Thymus (tissue), 11 donors: ENCODE results near the gene UTS2. TPM values are rescaled to one million over a fixed set of nuclear protein-coding genes. Genes with fewer than 3 reads are reported as not detected.
A peak's percentile ranks its signal among the peaks of the same experiment; 100 is the strongest.

Experiments
- DNase-seq, 9 donors: peaks; one replicate each; pipeline ENCODE4 v3.0.0-alpha.2; 2013; ENCODE audit warnings: low spot score in 9 of 9, low read depth in 6 of 9, missing footprints in 1 of 9
- H3K27ac ChIP-seq, 2 donors: one replicate each; pipeline ENCODE4 v1.5.1; 2013; ENCODE audit warnings: control low read depth in 1 of 2, low read depth in 1 of 2, low read length in 1 of 2, mild to moderate bottlenecking in 1 of 2, moderate library complexity in 1 of 2
- H3K27me3 ChIP-seq, 2 donors: one replicate each; pipeline ENCODE4 v1.5.1; 2013; ENCODE audit warnings: low read length in 1 of 2; ENCODE audit not compliant: control insufficient read depth in 2 of 2, insufficient read depth in 1 of 2
- H3K36me3 ChIP-seq, 2 donors: one replicate each; pipeline ENCODE4 v1.5.1; 2013; ENCODE audit warnings: low read length in 1 of 2, mild to moderate bottlenecking in 1 of 2, moderate library complexity in 1 of 2; ENCODE audit not compliant: control insufficient read depth in 2 of 2, insufficient read depth in 2 of 2
- H3K4me1 ChIP-seq, 2 donors: one replicate each; pipeline ENCODE4 v1.5.1; 2013; ENCODE audit warnings: low read length in 2 of 2; ENCODE audit not compliant: control insufficient read depth in 2 of 2, insufficient read depth in 2 of 2
- H3K4me3 ChIP-seq, 2 donors: one replicate each; pipeline ENCODE4 v1.5.1; 2013; ENCODE audit warnings: low read length in 2 of 2, control low read depth in 1 of 2, mild to moderate bottlenecking in 1 of 2
- H3K9me3 ChIP-seq, 2 donors: one replicate each; pipeline ENCODE4 v1.5.1; 2013; ENCODE audit warnings: low read length in 1 of 2, mild to moderate bottlenecking in 1 of 2; ENCODE audit not compliant: control insufficient read depth in 2 of 2, insufficient read depth in 1 of 2
- WGBS: extraction: QIAGEN DNeasy Blood & Tissue Kit; methylation state at CpG from one replicate; pipeline ENCODE4 v1.1.7; 2013; 5-methylcytosine and 5-hydroxymethylcytosine counted together
- polyA plus RNA-seq: library from polyadenylated mRNA; stranded (reverse); fragments of 200-250 nt; gene quantifications from one replicate; pipeline ENCODE4 v1.2.3, GENCODE V29; 2013
- total RNA-seq: library from RNA; stranded (reverse); fragments of 120-200 nt; gene quantifications from one replicate; pipeline ENCODE4 v1.2.4, GENCODE V29; 2013
- donor health status: healthy.

Gene UTS2
- total and polyA plus RNA-seq, 2 donors, result 1.1 to 6.6 TPM

DNA sequence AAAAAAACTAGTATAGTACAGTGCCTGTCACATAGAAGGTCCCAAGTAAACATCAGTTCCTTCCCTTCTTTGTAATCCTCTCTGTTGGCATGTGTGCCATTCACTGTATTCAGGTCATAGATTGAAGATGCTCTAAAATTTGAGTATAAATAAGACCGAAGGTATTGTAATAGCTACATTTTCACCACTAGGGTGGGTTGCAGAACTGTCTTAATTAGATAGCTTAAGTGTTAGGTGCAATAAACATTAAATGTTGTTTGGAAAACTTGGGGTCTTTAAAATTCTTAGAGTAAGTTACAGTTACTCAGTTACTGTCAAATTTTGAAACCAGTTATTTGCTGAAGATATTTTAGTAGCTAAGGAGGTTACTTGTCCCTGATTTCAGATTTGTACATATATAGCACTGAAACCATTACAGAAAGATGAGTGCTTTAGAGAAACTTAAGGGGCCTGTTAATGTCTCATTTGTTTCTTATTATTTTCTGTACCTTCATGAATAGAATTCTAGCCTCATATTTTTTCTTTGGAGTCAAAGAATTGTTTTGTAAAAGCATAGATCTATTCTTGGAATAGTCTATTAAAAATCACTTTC lies 44.5 kb downstream of the UTS2 start:
- no peaks in the 10 kb centered on the region for H3K27me3 ChIP-seq
- DNase-seq, result peak in 2 of 9 donors; percentile 9 to 21
- no peaks in the 10 kb centered on the region for H3K9me3 ChIP-seq
- WGBS, result 21% methylated on average over 1 of the region's 1 CpG
- H3K36me3 ChIP-seq, result no peaks in the 10 kb centered on the region
- H3K4me1 ChIP-seq, result no peaks in the 10 kb centered on the region
- H3K27ac ChIP-seq, result no peak overlapping the region
- H3K4me3 ChIP-seq, result no peak overlapping the region

DNA sequence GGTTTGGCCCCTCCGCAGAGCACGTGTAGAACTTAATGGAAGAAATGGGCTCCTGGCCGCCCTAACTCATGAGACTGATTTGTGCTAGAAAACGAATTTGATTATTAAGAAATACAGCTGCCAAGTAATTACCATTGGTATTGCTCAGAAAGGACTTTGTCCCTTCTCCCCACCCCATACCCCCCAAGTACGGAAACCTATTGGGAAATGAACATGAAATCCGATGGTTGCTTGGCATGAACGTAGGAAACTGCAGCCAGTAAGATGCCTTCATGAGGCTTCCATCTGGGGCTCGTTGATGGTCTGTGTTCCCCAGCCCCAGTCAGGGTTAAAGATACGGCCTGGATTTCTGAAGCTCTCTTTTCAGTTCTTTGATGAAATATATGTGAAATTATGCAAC lies 47.4 kb downstream of the UTS2 start:
- no peak for DNase-seq
- no peak overlapping the region for H3K27ac ChIP-seq
- no peaks in the 10 kb centered on the region for H3K36me3 ChIP-seq
- H3K27me3 ChIP-seq, result no peaks in the 10 kb centered on the region
- H3K9me3 ChIP-seq, result no peaks in the 10 kb centered on the region
- H3K4me1 ChIP-seq, result no peaks in the 10 kb centered on the region
- no peak overlapping the region for H3K4me3 ChIP-seq
- 96% methylated on average over 9 of the region's 9 CpGs for WGBS

Other genes with a start within 250 kb of the UTS2 start
- gene VAMP3, start 81.8 kb downstream of the UTS2 start, total RNA-seq, result 31.5 TPM
- 55.6 TPM for gene VAMP3, start 81.8 kb downstream of the UTS2 start, polyA plus RNA-seq
- 1.5 TPM for gene PER3, start 68.8 kb downstream of the UTS2 start, total RNA-seq
- gene PER3, start 68.8 kb downstream of the UTS2 start, polyA plus RNA-seq, result 4.4 TPM
- gene TNFRSF9, start 87.8 kb upstream of the UTS2 start, total RNA-seq, result 9.0 TPM
- gene TNFRSF9, start 87.8 kb upstream of the UTS2 start, polyA plus RNA-seq, result 12.0 TPM
- gene PARK7, start 108.6 kb upstream of the UTS2 start, total RNA-seq, result 259 TPM
- gene PARK7, start 108.6 kb upstream of the UTS2 start, polyA plus RNA-seq, result 326 TPM
- 3.5 TPM for gene ERRFI1, start 173.2 kb upstream of the UTS2 start, total RNA-seq
- 75.0 TPM for gene ERRFI1, start 173.2 kb upstream of the UTS2 start, polyA plus RNA-seq